ENCODE data around the gene VOPP1. TPM values are rescaled to one million over a fixed set of nuclear protein-coding genes. Genes with fewer than 3 reads are reported as not detected.

The VOPP1 gene
- total and polyA plus RNA-seq, 12 donors: 10.2 to 60.7 (median 35.5) TPM

DNA sequence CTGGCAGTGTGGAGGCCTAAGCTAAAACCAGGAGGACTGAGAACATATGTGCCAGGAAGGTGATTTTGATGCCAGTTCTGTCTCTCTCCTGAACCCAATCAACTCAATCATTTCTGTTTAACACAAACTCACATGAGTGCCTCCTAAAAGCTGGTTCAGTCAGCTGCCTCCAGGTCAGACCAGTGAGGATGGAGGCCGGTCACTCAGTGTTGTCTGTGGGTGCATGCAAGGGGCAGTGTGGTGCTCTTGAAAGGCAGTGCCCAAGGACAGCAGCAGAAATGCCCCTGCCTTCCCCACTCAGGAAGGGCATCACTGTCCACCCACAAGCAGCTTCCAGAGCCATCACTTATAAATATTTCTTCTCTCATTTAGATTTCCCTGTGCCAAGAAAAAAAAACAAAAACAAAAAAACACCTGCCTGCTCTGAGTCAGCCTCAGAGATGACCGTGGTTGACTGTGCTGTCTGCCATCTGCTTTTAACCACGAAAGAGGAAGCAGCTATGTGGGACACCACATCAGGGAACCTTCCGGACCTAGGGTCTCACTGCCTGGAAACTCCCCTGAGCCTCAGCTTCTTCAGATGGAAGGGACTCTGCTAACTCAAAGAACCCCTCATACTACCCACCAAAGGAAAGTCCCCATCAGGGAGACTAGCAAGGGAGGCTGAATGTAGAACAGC, 39.1 kb downstream of the VOPP1 start:
- Histone ChIP-seq H3K9me3 (replicated peaks in 1 of 3) (no peaks in the 10 kb centered on the region), H3K4me1 (replicated peaks in 1 of 2) (peaks cover 0 to 52% of the 10 kb centered on the region in 2 donors), H3K36me3 (replicated peaks in 1 of 2) (no peaks in the 10 kb centered on the region), H3K4me3 (no peak overlapping the region), H3K27ac (peak overlapping the region in 4 of 5 donors; percentile 43 to 85 (median 57)), H3K27me3 (no peaks in the 10 kb centered on the region)
- TF ChIP-seq, protein P1, sequence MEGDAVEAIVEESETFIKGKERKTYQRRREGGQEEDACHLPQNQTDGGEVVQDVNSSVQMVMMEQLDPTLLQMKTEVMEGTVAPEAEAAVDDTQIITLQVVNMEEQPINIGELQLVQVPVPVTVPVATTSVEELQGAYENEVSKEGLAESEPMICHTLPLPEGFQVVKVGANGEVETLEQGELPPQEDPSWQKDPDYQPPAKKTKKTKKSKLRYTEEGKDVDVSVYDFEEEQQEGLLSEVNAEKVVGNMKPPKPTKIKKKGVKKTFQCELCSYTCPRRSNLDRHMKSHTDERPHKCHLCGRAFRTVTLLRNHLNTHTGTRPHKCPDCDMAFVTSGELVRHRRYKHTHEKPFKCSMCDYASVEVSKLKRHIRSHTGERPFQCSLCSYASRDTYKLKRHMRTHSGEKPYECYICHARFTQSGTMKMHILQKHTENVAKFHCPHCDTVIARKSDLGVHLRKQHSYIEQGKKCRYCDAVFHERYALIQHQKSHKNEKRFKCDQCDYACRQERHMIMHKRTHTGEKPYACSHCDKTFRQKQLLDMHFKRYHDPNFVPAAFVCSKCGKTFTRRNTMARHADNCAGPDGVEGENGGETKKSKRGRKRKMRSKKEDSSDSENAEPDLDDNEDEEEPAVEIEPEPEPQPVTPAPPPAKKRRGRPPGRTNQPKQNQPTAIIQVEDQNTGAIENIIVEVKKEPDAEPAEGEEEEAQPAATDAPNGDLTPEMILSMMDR (IDR thresholded peaks at IDR 0.05): no peak
- no peak for TF ChIP-seq POLR2A (IDR thresholded peaks at IDR 0.05)
- DNase-seq: peak in 4 of 7 donors; percentile 31 to 69 (median 46)
- intact Hi-C loops (cut with DNase I): no loop called here
- 47 to 60% (median 51%) methylated on average over 4 of the region's 4 CpGs for WGBS, 4 donors

DNA sequence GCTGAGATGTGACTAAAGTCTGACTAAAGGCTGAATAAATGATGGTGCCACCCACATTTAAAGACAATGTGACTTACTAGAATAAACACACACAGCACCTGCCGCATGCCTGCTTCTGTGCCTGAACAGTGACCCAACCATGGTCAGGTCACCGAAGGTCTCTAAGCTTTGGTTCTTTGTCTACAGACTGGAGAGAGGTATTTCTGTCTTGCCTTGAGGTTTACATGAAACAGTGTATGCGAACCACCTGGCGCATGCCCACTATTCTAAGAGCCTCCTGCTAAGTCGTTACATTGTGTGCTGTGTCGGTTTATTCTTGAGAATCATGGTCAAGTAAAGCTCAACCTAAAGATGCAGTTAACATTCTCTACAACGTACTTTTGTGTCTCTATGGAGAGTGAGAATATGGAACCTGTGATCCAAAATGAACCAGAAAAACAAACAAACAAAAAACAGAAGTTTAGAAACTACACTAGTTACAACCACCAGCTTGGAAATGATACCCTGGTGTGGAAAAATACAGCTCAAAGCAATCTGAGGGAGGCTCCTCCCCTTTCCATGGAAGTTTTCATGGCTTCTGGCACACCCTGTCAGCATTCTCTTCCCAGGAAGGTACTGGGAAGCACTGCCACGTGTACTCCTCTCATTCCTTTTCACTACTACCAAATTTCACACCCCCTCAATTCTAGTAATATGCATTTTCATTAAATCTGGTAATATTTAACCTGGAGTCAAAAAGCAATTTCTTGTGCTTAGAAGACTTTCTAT, 40.0 kb downstream of the VOPP1 start:
- Histone ChIP-seq H3K9me3 (replicated peaks in 1 of 3) (no peaks in the 10 kb centered on the region), H3K36me3 (replicated peaks in 1 of 2) (no peaks in the 10 kb centered on the region), H3K27ac (peak overlapping the region in 3 of 5 donors; percentile 7 to 62 (median 46)), H3K4me3 (no peak overlapping the region), H3K27me3 (no peaks in the 10 kb centered on the region), H3K4me1 (replicated peaks in 1 of 2) (peaks cover 0 to 51% of the 10 kb centered on the region in 2 donors)
- no peak for DNase-seq
- intact Hi-C loops (cut with DNase I): no loop called here
- TF ChIP-seq, protein P1 (IDR thresholded peaks at IDR 0.05): no peak
- TF ChIP-seq POLR2A (IDR thresholded peaks at IDR 0.05): no peak
- 86 to 90% (median 89%) methylated on average over 8 of the region's 8 CpGs for WGBS, 4 donors

DNA sequence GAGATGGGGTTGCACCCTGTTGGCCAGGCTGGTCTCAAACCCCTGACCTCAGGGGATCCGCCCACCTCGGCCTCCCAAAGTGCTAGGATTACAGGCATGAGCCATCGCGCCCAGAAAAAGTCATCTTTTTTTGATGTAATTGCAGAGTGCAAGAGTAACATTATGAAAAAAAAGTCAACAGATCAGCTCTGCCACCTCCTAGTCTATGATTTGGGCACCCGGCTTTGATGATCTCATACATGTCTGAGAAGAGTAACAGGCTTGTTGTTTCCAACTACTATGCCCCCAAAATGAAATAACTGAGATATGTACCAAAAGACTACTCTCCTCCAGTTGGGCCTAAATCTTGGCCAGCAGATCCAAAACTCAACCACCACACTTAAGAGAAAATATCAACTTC, 40.8 kb downstream of the VOPP1 start:
- Histone ChIP-seq H3K4me1 (replicated peaks in 1 of 2) (peaks cover 0 to 43% of the 10 kb centered on the region in 2 donors), H3K27ac (no peak overlapping the region), H3K36me3 (replicated peaks in 1 of 2) (no peaks in the 10 kb centered on the region), H3K27me3 (no peaks in the 10 kb centered on the region), H3K9me3 (replicated peaks in 1 of 3) (no peaks in the 10 kb centered on the region), H3K4me3 (no peak overlapping the region)
- TF ChIP-seq POLR2A (IDR thresholded peaks at IDR 0.05): no peak
- TF ChIP-seq, protein P1 (IDR thresholded peaks at IDR 0.05): no peak
- WGBS, 4 donors: 93 to 98% (median 96%) methylated on average over 5 of the region's 5 CpGs
- intact Hi-C loops (cut with DNase I): no loop called here
- no peak for DNase-seq

DNA sequence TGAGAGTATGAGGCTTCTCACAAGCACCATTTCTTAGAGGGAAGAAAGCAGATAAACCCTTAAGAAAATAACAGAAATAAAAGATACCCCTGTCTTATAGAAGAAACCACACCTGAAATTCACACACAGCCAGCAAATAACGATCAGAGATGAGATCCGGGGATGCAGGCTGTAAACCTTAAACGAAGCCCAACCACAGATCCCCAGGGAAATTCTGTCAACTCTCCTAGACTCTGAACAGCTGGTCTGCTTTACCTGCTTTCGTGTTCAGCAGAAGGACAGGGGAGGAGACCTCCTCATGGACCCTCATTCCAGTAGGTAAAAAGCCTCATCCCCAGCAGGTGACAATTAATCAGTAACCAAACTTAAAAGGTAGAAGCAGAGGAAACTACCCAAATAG, 45.0 kb downstream of the VOPP1 start:
- intact Hi-C loops (cut with DNase I): no loop called here
- Histone ChIP-seq H3K9me3 (replicated peaks in 1 of 3) (no peaks in the 10 kb centered on the region), H3K36me3 (replicated peaks in 1 of 2) (no peaks in the 10 kb centered on the region), H3K4me1 (replicated peaks in 1 of 2) (peaks cover 0 to 5% of the 10 kb centered on the region in 2 donors), H3K27ac (no peak overlapping the region), H3K27me3 (no peaks in the 10 kb centered on the region), H3K4me3 (no peak overlapping the region)
- TF ChIP-seq POLR2A (IDR thresholded peaks at IDR 0.05): no peak
- TF ChIP-seq, protein P1 (IDR thresholded peaks at IDR 0.05): no peak
- no peak for DNase-seq
- 67 to 91% (median 80%) methylated on average over 4 of the region's 4 CpGs for WGBS, 4 donors
